T-helper 2 cell treated with Interferon-gamma antibody and Interleukin-4, amounts not matched to agents 5 μg/mL and 100 μg/mL, for 36 hours (primary cell): Measurements from ENCODE around the gene TRMT112.

Experiments used
- DNase-seq: peaks from one replicate; pipeline ENCODE4 v3.0.0; 2021; ENCODE audit warnings: low spot score
- H3K27ac Mint-ChIP-seq: one replicate; pipeline ENCODE4 v1.8.0; 2021; ENCODE audit warnings: mild to moderate bottlenecking, mixed read lengths
- H3K27me3 Mint-ChIP-seq: one replicate; pipeline ENCODE4 v1.8.0; 2021; ENCODE audit warnings: low read depth, mixed read lengths
- H3K36me3 Mint-ChIP-seq: one replicate; pipeline ENCODE4 v1.8.0; 2021; ENCODE audit warnings: low read depth, mixed read lengths
- H3K4me1 Mint-ChIP-seq: one replicate; pipeline ENCODE4 v1.8.0; 2021; ENCODE audit warnings: low read depth, mixed read lengths
- H3K4me3 Mint-ChIP-seq: one replicate; pipeline ENCODE4 v1.8.0; 2022; ENCODE audit warnings: mild to moderate bottlenecking, moderate library complexity, mixed read lengths
- H3K9me3 Mint-ChIP-seq: one replicate; pipeline ENCODE4 v1.8.0; 2021; ENCODE audit warnings: mixed read lengths

TRMT112 gene

DNA sequence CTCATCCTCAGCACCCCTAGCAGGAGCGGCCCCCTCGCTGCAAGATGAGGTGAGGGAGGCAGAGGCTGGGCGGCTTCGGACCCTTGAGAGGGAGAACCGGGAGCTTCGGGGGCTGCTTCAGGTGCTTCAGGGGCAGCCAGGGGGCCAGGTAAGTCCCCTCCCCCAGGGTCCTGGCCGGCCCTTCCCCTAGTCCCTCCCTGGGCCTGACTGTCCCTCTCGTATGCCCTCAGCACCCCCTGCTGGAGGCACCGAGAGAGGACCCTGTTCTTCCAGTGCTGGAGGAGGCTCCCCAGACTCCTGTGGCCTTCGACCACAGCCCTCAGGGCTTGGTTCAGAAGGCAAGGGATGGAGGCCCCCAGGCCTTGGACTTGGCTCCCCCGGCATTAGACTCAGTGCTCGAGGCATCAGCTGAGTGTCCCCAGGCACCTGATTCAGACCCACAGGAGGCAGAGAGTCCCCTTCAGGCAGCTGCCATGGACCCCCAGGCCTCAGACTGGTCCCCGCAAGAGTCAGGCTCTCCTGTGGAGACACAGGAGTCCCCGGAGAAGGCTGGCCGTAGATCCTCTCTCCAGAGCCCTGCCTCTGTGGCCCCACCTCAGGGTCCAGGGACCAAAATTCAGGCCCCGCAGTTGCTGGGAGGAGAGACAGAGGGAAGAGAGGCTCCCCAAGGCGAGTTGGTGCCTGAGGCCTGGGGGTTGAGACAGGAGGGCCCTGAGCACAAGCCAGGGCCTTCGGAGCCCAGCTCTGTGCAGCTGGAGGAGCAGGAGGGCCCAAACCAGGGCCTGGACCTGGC lies 26.6 kb upstream of the TRMT112 start:
- H3K27me3 Mint-ChIP-seq = no peaks in the 10 kb centered on the region
- H3K27ac Mint-ChIP-seq = no peak overlapping the region
- H3K36me3 Mint-ChIP-seq = peaks cover 31% of the 10 kb centered on the region
- no peak for DNase-seq
- no peak overlapping the region for H3K4me3 Mint-ChIP-seq
- no peaks in the 10 kb centered on the region for H3K9me3 Mint-ChIP-seq
- peaks cover 24% of the 10 kb centered on the region for H3K4me1 Mint-ChIP-seq

DNA sequence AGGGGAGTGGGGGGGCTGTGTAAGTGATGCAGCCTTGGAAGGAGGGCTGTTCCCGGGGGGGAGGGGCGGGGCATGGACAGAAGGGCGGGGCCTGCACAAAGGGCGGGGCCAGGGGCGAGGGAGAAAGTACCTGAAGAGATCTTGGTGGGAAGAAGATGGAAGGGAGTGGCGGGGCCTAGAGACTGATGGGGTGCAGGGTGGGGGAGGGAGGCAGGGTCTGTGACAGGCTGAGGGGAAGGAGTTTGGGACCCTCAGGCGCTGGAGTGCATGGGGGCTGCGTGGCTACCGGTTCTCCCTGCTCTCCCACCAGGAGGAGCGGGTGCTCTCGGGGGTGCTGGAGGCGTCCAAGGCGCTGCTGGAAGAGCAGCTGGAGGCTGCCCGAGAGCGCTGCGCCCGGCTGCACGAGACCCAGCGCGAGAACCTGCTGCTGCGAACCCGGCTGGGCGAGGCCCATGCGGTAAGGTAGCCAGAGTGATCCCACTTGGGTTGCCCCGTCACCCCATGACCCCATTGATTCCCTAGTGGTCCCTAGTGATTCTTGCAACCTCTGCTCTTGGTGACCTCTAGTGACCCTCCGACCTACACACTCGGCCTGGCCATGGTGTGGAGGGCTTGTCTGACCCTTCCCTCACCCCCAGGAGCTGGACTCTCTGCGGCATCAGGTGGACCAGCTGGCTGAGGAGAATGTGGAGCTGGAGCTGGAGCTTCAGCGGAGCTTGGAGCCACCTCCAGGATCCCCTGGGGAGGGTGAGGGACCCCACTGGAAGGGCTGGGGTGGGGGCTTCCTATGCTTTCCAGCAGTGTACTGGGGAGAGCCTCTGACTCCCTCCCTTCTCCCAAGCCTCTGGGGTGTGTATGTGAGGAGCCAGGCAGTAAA lies 25.7 kb upstream of the TRMT112 start:
- peak overlapping the region; percentile 29 for H3K4me3 Mint-ChIP-seq
- no peak for DNase-seq
- peaks cover 33% of the 10 kb centered on the region for H3K36me3 Mint-ChIP-seq
- no peaks in the 10 kb centered on the region for H3K27me3 Mint-ChIP-seq
- no peak overlapping the region for H3K27ac Mint-ChIP-seq
- peaks cover 28% of the 10 kb centered on the region for H3K4me1 Mint-ChIP-seq
- H3K9me3 Mint-ChIP-seq = no peaks in the 10 kb centered on the region

DNA sequence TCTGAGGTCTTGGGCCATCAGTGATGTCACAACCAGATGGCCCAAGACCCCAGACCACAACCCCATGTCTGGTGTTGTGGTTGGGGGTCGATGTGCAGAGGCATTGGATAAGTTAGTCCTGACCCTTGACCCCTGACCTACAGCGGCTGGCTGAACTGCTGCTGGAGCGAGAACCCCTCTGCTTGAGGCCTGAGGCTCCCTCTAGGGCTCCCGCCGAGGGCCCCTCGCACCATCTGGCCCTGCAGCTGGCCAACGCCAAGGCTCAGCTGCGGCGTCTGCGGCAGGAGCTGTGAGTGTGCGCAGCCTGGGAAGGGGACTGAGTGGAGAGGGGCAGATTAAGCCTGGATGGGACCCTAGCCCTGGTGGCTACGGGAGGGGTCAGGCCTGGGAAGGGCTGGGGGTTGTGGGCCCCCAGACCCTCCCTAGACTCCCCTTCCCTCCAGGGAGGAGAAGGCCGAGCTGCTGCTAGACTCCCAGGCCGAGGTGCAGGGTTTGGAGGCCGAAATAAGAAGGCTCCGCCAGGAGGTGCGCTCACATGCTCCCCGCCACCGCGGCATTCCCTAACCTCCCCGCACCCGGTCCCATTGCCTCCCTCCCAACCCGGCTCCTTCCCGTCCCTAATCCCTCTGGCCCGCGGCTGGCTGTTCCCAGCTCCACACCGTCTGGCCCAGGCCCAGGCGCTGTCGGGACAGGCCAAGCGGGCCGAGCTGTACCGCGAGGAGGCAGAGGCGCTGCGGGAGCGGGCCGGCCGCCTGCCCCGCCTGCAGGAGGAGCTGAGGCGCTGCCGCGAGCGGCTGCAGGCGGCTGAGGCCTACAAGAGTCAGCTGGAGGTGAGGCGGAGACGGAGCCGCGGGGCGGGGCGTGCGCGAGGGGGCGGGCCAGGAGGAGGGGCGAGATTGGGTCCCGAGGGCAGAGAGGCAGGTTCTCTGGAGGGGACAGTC lies 24.8 kb upstream of the TRMT112 start:
- H3K4me3 Mint-ChIP-seq = peak overlapping the region; percentile 36
- peak; percentile 86 for DNase-seq
- peaks cover 34% of the 10 kb centered on the region for H3K36me3 Mint-ChIP-seq
- H3K27me3 Mint-ChIP-seq = no peaks in the 10 kb centered on the region
- H3K4me1 Mint-ChIP-seq = peaks cover 30% of the 10 kb centered on the region
- H3K9me3 Mint-ChIP-seq = no peaks in the 10 kb centered on the region
- H3K27ac Mint-ChIP-seq = peak overlapping the region; percentile 62

DNA sequence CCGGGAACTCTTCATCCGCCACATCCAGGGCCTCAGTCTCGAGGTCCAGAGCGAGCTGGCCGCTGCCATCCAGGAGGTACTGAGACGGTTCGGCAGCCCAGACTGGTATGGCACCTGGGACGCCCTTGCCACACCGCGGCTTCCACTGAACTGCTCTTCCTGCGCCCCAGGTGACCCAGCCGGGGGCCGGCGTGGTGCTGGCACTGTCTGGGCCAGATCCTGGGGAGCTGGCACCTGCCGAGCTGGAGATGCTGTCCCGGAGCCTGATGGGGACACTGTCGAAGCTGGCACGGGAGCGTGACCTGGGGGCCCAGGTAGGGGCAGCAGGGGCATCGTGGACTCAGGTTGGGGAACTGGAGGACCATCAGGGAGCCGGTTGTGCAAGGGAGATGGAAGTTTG lies 24.1 kb upstream of the TRMT112 start:
- peak overlapping the region; percentile 57 for H3K27ac Mint-ChIP-seq

GRCh38 chr11:64340671-64341335 lies 23.4 kb upstream of the TRMT112 start:
- Mint-ChIP-seq H3K4me1 (peaks cover 30% of the 10 kb centered on the region), H3K9me3 (no peaks in the 10 kb centered on the region), H3K4me3 (peak overlapping the region; percentile 93), H3K27me3 (no peaks in the 10 kb centered on the region), H3K36me3 (peaks cover 32% of the 10 kb centered on the region), H3K27ac (peak overlapping the region; percentile 92)
- peak; percentile 68 for DNase-seq

More for the DNA sequence above, 24.1 kb upstream of the TRMT112 start:
- peak overlapping the region; percentile 93 for H3K4me3 Mint-ChIP-seq
- H3K9me3 Mint-ChIP-seq = no peaks in the 10 kb centered on the region
- no peaks in the 10 kb centered on the region for H3K27me3 Mint-ChIP-seq
- no peak for DNase-seq
- peaks cover 30% of the 10 kb centered on the region for H3K4me1 Mint-ChIP-seq
- H3K36me3 Mint-ChIP-seq = peaks cover 32% of the 10 kb centered on the region

DNA sequence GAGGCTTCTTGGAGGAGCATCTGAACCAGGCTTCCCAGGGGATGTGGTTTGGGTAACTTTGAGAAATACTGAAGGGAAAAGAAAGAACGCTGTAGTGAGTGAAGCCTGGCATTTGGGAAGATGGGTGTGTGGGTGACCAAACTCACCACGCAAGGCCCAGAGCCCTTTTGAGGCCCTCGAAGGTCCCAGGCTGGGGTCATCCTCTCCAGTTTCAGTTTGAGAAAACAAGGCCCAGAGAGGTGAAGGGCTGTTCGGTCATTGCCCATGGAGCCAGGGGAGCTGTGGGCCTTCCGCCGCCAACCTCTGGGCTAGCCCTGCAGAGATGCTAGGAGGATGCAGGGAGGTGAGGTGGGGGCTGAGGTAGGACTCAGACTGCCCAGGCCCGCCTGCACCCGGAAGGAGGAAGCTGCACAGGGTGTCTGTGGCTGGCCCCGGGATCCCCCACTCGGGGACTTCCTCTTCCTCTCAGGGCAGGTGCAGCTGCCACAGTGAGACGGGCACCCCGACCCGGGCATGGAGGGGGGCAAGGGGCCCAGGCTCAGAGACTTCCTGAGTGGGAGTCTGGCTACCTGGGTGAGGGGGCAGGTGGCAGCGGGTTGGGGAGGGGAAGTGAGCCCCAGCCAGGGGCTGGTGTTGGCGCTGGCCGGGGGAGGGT lies 22.5 kb upstream of the TRMT112 start, which contains the start of gene CCDC88B:
Gene CCDC88B, plus strand, starts transcription at position 451 of the 655 bp plus-strand sequence. Its CDS starts 63 bp downstream, at position 514.
- Mint-ChIP-seq H3K27me3 (no peaks in the 10 kb centered on the region), H3K9me3 (no peaks in the 10 kb centered on the region), H3K4me1 (peaks cover 35% of the 10 kb centered on the region), H3K36me3 (peaks cover 31% of the 10 kb centered on the region), H3K4me3 (peak within 1 kb of the TSS; percentile 93), H3K27ac (peak within 1 kb of the TSS; percentile 92)
- DNase-seq = peak; percentile 81

- Mint-ChIP-seq H3K9me3 (no peaks in the 10 kb centered on the region), H3K4me1 (peaks cover 36% of the 10 kb centered on the region), H3K4me3 (peak overlapping the region; percentile 93), H3K36me3 (peaks cover 33% of the 10 kb centered on the region), H3K27ac (peak overlapping the region; percentile 92), H3K27me3 (no peaks in the 10 kb centered on the region)
- no peak for DNase-seq
Observed at GRCh38 chr11:64339286-64339685, 21.9 kb upstream of the TRMT112 start.

- no peaks in the 10 kb centered on the region for H3K27me3 Mint-ChIP-seq
- H3K9me3 Mint-ChIP-seq = no peaks in the 10 kb centered on the region
- peak overlapping the region; percentile 93 for H3K4me3 Mint-ChIP-seq
- peaks cover 36% of the 10 kb centered on the region for H3K4me1 Mint-ChIP-seq
- peak overlapping the region; percentile 92 for H3K27ac Mint-ChIP-seq
- DNase-seq = no peak
- peaks cover 34% of the 10 kb centered on the region for H3K36me3 Mint-ChIP-seq
Observed at GRCh38 chr11:64338716-64339115, 21.4 kb upstream of the TRMT112 start.

- no peak overlapping the region for H3K4me3 Mint-ChIP-seq
- no peak for DNase-seq
- no peak overlapping the region for H3K27ac Mint-ChIP-seq
- no peaks in the 10 kb centered on the region for H3K27me3 Mint-ChIP-seq
- no peaks in the 10 kb centered on the region for H3K9me3 Mint-ChIP-seq
- H3K4me1 Mint-ChIP-seq = peaks cover 36% of the 10 kb centered on the region
- peaks cover 35% of the 10 kb centered on the region for H3K36me3 Mint-ChIP-seq
Observed at GRCh38 chr11:64337538-64338249, 20.3 kb upstream of the TRMT112 start.

- DNase-seq = peak; percentile 63
- Mint-ChIP-seq H3K4me1 (peaks cover 29% of the 10 kb centered on the region), H3K27me3 (no peaks in the 10 kb centered on the region), H3K4me3 (no peak overlapping the region), H3K36me3 (peaks cover 28% of the 10 kb centered on the region), H3K27ac (peak overlapping the region; percentile 61), H3K9me3 (no peaks in the 10 kb centered on the region)
Observed at GRCh38 chr11:64334764-64335735, 17.7 kb upstream of the TRMT112 start.

DNA sequence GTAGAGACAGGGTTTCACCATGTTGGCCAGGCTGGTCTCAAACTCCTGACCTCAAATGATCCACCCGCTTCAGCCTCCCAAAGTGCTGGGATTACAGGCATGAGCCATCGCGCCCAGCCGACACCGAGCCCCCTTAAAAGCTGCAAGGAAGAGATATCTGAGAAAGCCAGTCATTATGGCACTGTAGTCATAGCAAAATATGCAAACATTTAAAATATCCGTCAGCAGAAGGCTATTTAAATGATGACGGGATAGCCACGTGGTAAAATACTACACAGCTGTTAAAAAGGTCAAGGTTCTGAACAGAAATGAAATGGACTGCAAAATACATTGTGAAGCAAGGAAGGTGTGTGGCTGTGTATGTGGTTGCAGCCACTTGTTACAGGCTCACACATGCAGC lies 16.2 kb upstream of the TRMT112 start:
- Mint-ChIP-seq H3K27me3 (no peaks in the 10 kb centered on the region), H3K4me1 (peaks cover 17% of the 10 kb centered on the region), H3K27ac (no peak overlapping the region), H3K36me3 (peaks cover 17% of the 10 kb centered on the region), H3K9me3 (no peaks in the 10 kb centered on the region), H3K4me3 (no peak overlapping the region)
- DNase-seq = no peak
